HUES48 (cell line): ENCODE data around the gene ATP5F1C.
"Not testable (repeated sequence)": the region's sequence is repeated elsewhere in the genome, so short reads cannot be mapped to it uniquely, and the experiment has no call there.

ENCODE experiments used
- H3K27ac ChIP-seq: one replicate; pipeline ENCODE4 v1.7.0; 2013; ENCODE audit warnings: low read depth, low read length, inconsistent platforms
- H3K27me3 ChIP-seq: 2 replicates; pipeline ENCODE4 v1.6.1; 2013; ENCODE audit warnings: mild to moderate bottlenecking, low read length; ENCODE audit not compliant: control insufficient read depth, insufficient read depth
- H3K36me3 ChIP-seq: 2 replicates; pipeline ENCODE4 v1.6.1; 2013; ENCODE audit warnings: low read length; ENCODE audit not compliant: control insufficient read depth, insufficient read depth
- H3K4me1 ChIP-seq: 2 replicates; pipeline ENCODE4 v1.6.1; 2013; ENCODE audit warnings: mild to moderate bottlenecking, low read length; ENCODE audit not compliant: control insufficient read depth, insufficient read depth
- H3K4me3 ChIP-seq: 2 replicates; pipeline ENCODE4 v1.5.1; 2013; ENCODE audit warnings: mild to moderate bottlenecking, low read depth, low read length
- H3K9ac ChIP-seq: 2 replicates; pipeline ENCODE4 v1.6.1; 2013; ENCODE audit warnings: mild to moderate bottlenecking, low read depth, low read length, moderate library complexity
- H3K9me3 ChIP-seq: 2 replicates; pipeline ENCODE4 v1.6.1; 2013; ENCODE audit warnings: low read length; ENCODE audit not compliant: control insufficient read depth, insufficient read depth

Gene ATP5F1C

DNA sequence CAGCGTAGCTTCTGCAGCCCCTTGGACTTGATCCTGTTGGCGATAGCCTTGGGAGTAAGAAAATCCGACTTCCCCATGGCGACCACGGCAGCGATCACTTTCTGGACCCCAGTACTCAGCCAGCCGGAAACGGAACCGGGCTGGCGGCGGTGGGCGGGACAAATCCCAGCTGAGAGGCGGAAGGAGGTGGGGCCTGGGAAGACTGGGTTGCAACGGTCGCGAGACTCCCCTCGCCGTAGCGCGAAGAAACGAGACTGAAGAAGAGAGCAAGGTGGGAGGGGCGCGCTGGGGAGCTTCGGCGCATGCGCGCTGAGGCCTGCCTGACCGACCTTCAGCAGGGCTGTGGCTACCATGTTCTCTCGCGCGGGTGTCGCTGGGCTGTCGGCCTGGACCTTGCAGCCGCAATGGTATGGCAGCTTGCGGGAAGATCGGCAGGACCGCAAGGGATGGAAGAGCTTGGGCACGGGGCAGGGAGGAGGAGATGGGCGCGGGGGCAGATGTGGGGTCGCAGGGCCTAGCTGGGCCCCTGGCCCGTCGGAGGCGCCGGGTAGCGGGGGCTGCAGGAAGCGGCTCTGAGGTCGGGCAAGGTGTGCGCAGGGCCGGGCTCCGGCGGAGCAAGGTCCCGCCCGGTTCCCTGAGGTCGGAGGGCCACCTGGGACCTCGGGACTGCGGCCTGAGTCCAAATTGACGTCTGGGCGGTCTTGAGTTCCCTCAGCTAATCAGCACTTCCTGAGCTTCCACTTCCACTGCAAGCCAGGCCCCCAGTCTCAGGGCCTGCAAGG lies at the start of gene ATP5F1C, which contains the start of gene KIN:
Gene ATP5F1C (plus strand): TSS at position 321 of the 782 bp plus-strand sequence. CDS start 31 bp downstream, at position 352.
Gene KIN (minus strand): TSS at position 137 of the 782 bp plus-strand sequence. CDS start 60 bp downstream, at position 77.
- Histone ChIP-seq H3K27me3 (no peaks in the 10 kb centered on the region), H3K27ac (peak within 1 kb of the TSS; percentile 70), H3K36me3 (peaks cover 18% of the 10 kb centered on the region), H3K4me1 (peaks cover 16% of the 10 kb centered on the region; the same call in 1 of the 2 replicates), H3K9me3 (no peaks in the 10 kb centered on the region), H3K4me3 (peak within 1 kb of the TSS; percentile 99), H3K9ac (peak within 1 kb of the TSS; percentile 87)

DNA sequence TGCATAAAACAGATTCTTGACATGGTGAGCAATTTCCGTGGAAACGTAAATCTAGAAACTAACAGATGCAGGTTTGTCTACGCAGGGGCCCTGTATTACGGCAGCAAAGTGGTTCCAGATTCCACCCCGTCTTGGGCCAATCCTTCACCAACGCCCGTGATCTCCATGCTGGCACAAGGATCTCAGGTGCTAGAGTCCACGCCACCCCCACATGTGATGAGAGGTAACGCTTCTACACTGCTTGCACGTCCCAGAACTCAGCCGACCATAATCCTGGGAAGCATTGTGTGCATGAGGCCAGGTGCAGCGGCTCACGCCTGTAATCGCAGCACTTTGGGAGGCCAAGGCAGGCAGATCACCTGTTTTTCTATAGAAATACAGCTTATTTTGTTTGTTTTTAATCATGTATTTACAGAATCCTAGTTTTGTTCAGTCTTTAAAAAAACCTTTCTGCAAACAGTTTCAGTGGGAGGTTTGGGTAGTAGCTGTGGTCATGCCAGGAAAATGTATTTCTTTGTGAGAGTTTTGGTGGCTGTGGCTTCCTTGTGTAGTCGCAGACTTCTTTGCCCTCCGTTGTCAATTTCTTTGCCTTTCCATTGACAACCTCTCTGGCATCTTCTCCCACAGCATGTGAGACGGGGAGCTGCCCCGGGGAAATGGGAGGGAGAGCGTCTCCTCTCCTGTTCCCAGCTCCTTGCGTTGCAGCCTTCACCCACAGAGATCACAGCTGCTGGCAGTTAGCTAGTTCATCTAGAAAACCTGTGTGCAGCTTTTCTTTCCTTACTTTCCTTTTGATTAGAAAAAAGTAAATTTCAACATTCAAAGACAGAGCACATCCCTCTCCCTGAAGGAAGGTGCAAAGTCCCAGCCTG lies 49.2 kb upstream of the ATP5F1C start:
- Histone ChIP-seq H3K4me1 (no peaks in the 10 kb centered on the region), H3K27me3 (no peaks in the 10 kb centered on the region), H3K9ac (no peak overlapping the region), H3K36me3 (no peaks in the 10 kb centered on the region), H3K27ac (no peak overlapping the region), H3K4me3 (no peak overlapping the region), H3K9me3 (no peaks in the 10 kb centered on the region)

DNA sequence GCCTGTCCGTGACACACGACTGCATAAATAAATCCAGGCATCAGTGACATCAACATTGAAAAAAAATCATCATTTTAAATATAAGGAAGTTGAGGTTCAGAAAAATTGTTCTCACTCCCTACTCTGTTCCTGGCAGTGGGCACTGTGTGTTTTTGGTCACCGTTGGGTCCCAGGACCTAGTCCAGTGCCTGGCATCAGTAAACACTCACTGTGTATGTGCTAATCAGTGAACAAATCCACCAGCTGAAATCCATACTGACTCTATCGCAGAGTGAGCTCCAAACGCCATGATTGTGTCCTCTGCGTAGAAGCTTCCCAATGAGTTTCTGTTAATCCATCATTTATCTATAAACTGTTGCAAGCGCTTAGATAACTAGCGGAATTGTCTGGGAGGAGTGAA lies 43.7 kb upstream of the ATP5F1C start:
- Histone ChIP-seq H3K36me3 (no peaks in the 10 kb centered on the region), H3K27ac (no peak overlapping the region)

DNA sequence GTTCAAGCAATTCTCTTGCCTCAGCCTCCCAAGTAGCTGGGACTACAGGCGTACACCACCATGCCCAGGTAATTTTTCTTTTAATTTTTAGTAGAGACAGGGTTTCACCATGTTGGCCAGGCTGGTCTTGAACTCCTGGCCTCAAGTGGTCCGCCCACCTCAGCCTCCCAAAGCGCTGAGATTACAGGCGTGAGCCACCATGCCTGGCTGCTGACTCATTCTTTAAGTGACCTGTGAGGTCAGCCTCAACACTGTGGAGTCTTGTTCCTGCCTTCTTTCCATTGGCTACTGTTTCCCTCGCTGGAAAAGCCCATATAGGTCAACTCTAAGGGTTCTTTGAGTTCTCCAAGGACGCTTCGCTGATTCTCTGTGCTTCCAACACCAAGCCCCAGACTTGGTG lies 39.3 kb upstream of the ATP5F1C start:
- peaks cover 21% of the 10 kb centered on the region for H3K36me3 ChIP-seq
- not testable (repeated sequence) for H3K9me3 ChIP-seq, H3K4me1 ChIP-seq, H3K9ac ChIP-seq, H3K4me3 ChIP-seq, H3K27me3 ChIP-seq, H3K27ac ChIP-seq

More for the DNA sequence above, 43.7 kb upstream of the ATP5F1C start:
- Histone ChIP-seq H3K4me3 (no peak overlapping the region), H3K4me1 (no peaks in the 10 kb centered on the region), H3K9ac (no peak overlapping the region), H3K27me3 (no peaks in the 10 kb centered on the region), H3K9me3 (no peaks in the 10 kb centered on the region)

DNA sequence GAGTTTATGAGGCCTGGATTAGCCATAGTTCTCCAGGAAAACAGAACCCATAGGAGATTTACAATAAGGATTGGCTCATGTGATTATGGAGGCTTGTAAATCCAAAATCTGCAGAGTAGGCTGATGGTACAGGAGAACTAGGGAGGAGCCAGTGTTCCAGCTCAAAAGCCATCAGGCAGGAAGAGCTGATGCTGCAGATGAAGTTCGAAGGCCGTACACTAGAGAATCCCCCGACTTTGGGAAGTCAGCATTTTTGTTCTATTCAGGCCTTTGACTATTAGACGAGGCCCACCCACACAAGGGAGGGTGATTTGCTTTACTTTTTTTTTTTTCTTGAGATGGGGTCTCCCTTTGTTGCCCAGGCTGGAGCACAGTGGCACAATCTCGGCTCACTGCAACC lies 37.8 kb upstream of the ATP5F1C start:
- Histone ChIP-seq H3K9me3 (no peaks in the 10 kb centered on the region), H3K4me3 (no peak overlapping the region), H3K36me3 (peaks cover 34% of the 10 kb centered on the region), H3K4me1 (no peaks in the 10 kb centered on the region), H3K9ac (no peak overlapping the region), H3K27ac (no peak overlapping the region), H3K27me3 (no peaks in the 10 kb centered on the region)

DNA sequence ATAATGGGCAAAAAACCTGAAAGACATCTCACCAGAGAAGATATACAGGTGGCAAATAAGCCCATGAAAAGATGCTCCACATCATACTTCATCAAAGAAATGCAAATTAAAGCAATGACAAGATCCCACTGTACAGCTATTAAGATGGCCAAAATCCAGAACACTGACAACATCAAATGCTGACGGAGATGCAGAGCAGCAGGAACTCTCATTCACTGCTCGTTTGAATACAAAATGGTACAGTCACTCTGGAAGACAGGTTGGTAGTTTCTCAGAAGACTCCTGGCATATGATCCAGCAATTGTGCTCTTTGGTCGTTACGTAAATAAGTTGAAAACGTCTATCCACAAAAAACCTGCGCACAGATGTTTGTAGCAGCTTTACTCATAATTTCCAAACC lies 35.7 kb upstream of the ATP5F1C start:
- Histone ChIP-seq H3K4me3 (no peak overlapping the region), H3K9me3 (no peaks in the 10 kb centered on the region), H3K36me3 (peaks cover 53% of the 10 kb centered on the region), H3K9ac (no peak overlapping the region), H3K27ac (no peak overlapping the region), H3K27me3 (no peaks in the 10 kb centered on the region), H3K4me1 (no peaks in the 10 kb centered on the region)

DNA sequence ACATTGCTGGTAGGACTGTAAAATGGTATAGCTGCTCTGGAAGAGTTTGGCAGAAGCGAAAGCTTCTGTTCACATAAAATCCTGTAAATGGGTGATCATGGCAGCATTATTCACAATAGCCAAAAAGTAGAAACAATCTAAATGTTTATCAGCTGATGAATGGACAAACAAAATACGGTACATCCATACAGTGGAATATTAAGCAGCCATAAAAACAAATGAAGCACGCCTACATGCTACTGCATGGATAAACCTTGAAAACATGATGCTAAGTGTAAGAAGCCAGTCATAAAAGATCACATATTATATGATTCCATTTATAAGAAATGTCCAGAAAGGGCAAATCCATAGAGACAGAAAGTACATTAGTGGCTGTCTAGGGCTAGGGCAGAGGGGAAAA lies 32.9 kb upstream of the ATP5F1C start:
- Histone ChIP-seq H3K9me3 (no peaks in the 10 kb centered on the region), H3K27me3 (no peaks in the 10 kb centered on the region), H3K27ac (no peak overlapping the region), H3K4me1 (no peaks in the 10 kb centered on the region), H3K9ac (no peak overlapping the region), H3K4me3 (no peak overlapping the region), H3K36me3 (peaks cover 81% of the 10 kb centered on the region)

DNA sequence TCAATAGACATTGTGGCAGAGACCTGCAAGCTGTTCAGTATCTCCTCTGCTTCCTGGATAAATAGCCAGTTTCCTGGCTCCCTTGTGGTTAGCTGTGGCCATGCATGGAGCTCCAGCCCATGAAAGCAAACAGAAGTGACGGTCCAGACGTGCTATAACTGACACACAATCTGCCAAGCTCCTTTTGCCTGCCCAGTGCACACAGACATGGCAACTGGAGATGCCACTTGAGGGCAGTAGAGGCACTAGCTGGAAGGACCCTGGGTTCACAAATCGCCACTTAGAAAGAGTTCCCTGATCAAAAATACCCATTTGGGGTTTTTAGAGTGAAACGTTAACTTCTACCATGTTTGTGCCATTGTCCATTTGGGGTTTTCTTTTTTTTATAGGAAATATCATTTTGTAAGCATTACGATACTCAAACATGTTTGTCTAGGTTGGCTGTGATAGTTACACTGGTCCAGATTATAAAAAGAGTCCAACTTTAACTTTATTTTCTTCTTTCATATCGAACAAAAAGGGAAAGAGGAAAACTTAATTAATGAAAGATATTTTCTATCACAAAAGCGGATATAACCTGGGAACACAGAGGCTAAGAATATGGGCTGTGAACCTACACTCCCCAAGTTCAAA lies 31.5 kb upstream of the ATP5F1C start:
- H3K9ac ChIP-seq: no peak overlapping the region
- H3K9me3 ChIP-seq: no peaks in the 10 kb centered on the region
- H3K4me1 ChIP-seq: no peaks in the 10 kb centered on the region
- no peaks in the 10 kb centered on the region for H3K27me3 ChIP-seq
- peaks cover 91% of the 10 kb centered on the region for H3K36me3 ChIP-seq
- no peak overlapping the region for H3K4me3 ChIP-seq
- H3K27ac ChIP-seq: no peak overlapping the region

DNA sequence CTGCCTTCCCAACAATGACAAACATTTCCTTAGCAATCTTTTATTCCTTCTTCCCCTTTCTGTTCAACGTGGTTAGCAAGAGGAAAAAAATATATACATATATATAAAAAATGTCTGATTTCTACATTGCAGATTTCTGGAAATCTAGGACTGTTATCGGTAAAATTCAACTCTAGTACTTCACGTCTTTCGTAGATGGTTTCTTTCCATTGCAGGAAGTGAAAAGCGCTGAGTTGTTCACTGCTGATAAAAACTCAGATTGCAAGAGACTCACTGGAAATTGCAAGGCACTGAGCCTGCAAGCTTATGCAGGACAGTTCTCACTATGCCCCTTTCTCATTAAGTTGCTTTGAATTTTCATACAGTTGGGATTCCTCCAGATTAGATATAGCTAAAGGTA lies 24.0 kb upstream of the ATP5F1C start:
- H3K27me3 ChIP-seq: no peaks in the 10 kb centered on the region
- H3K9me3 ChIP-seq: no peaks in the 10 kb centered on the region
- peaks cover 87% of the 10 kb centered on the region for H3K36me3 ChIP-seq
- no peak overlapping the region for H3K27ac ChIP-seq
- H3K4me3 ChIP-seq: no peak overlapping the region
- H3K9ac ChIP-seq: no peak overlapping the region
- H3K4me1 ChIP-seq: no peaks in the 10 kb centered on the region

DNA sequence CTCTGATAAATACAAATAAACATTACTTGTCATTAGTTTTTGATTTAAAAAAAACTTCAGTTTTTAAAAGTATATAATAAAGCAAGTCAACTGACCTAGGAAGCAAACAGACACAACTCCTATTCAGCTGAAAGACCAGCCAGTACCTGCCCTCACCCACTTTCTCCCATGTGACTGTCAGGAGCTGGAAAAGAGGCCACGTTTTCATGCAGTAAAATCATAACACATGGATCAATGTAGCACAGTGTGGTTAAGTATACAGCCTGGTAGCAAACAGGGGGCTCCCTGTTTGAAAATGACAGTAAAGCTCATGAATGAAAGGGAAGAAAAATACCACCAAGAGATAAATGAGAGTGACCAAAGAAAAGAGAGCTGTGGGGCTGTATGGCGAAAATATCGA lies 21.7 kb upstream of the ATP5F1C start:
- Histone ChIP-seq H3K27me3 (no peaks in the 10 kb centered on the region), H3K4me3 (no peak overlapping the region), H3K9ac (no peak overlapping the region), H3K4me1 (no peaks in the 10 kb centered on the region), H3K9me3 (no peaks in the 10 kb centered on the region), H3K27ac (no peak overlapping the region), H3K36me3 (peaks cover 85% of the 10 kb centered on the region)
